PFSK-1 (cell line): ENCODE results near the gene PTPRN2.

Experiments
- FOXP2 ChIP-seq: optimal IDR thresholded peaks from 2 replicates; pipeline ENCODE3; 2011; ENCODE audit warnings: borderline replicate concordance, control low read depth, inconsistent platforms; ENCODE audit not compliant: insufficient read depth; ENCODE audit errors: extremely low read length, extremely low read depth
- POLR2AphosphoS5 ChIP-seq: IDR thresholded peaks from 2 replicates; pipeline ENCODE4 v1.6.1; 2012; ENCODE audit warnings: low read depth, mild to moderate bottlenecking, control low read depth, low read length, moderate library complexity
- SIN3A ChIP-seq: IDR thresholded peaks from 2 replicates; pipeline ENCODE4 v1.6.1; 2012; ENCODE audit warnings: mild to moderate bottlenecking, low read length, moderate library complexity, borderline replicate concordance; ENCODE audit not compliant: insufficient read depth
- TAF1 ChIP-seq: IDR thresholded peaks from 2 replicates; pipeline ENCODE4 v1.6.1; 2012; ENCODE audit warnings: low read length, control low read depth, borderline replicate concordance; ENCODE audit not compliant: insufficient read depth
- TF ChIP-seq, protein P1 (sequence below), 2 experiments: IDR thresholded peaks; 2 replicates each; pipeline versions ENCODE4 v1.6.1 to v1.8.0; 2011 to 2012; ENCODE audit warnings: low read depth in 2 of 2, low read length in 2 of 2, control low read depth in 1 of 2, inconsistent platforms in 1 of 2, mild to moderate bottlenecking in 1 of 2, moderate library complexity in 1 of 2; ENCODE audit not compliant: insufficient read depth in 1 of 2

Gene PTPRN2

DNA sequence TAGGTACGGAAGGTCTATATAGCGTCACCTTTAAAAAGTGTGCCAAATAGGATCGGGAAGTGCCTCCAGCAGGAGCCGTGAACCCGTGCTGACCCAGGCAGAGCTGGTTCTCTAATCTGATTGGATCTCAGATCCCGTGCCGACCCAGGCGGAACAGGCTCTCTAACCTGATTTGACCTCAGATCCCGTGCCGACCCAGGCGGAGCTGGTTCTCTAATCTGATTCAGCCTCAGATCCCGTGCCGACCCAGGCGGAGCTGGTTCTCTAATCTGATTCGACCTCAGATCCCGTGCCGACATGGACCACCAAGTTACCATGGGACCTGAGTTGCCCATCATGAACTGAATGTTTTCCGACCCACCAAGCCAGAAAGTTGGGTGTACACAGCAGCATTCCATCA lies 463.9 kb downstream of the PTPRN2 start:
- TF ChIP-seq TAF1, result no peak
- no peak for TF ChIP-seq SIN3A
- TF ChIP-seq, protein P1, sequence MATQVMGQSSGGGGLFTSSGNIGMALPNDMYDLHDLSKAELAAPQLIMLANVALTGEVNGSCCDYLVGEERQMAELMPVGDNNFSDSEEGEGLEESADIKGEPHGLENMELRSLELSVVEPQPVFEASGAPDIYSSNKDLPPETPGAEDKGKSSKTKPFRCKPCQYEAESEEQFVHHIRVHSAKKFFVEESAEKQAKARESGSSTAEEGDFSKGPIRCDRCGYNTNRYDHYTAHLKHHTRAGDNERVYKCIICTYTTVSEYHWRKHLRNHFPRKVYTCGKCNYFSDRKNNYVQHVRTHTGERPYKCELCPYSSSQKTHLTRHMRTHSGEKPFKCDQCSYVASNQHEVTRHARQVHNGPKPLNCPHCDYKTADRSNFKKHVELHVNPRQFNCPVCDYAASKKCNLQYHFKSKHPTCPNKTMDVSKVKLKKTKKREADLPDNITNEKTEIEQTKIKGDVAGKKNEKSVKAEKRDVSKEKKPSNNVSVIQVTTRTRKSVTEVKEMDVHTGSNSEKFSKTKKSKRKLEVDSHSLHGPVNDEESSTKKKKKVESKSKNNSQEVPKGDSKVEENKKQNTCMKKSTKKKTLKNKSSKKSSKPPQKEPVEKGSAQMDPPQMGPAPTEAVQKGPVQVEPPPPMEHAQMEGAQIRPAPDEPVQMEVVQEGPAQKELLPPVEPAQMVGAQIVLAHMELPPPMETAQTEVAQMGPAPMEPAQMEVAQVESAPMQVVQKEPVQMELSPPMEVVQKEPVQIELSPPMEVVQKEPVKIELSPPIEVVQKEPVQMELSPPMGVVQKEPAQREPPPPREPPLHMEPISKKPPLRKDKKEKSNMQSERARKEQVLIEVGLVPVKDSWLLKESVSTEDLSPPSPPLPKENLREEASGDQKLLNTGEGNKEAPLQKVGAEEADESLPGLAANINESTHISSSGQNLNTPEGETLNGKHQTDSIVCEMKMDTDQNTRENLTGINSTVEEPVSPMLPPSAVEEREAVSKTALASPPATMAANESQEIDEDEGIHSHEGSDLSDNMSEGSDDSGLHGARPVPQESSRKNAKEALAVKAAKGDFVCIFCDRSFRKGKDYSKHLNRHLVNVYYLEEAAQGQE (IDR thresholded peaks at IDR 0.05; ENCODE audit: insufficient read depth in 1 of 2, low read depth in 2 of 2, low read length in 2 of 2), result no peak
- no peak for TF ChIP-seq POLR2AphosphoS5
- TF ChIP-seq FOXP2, result no peak

DNA sequence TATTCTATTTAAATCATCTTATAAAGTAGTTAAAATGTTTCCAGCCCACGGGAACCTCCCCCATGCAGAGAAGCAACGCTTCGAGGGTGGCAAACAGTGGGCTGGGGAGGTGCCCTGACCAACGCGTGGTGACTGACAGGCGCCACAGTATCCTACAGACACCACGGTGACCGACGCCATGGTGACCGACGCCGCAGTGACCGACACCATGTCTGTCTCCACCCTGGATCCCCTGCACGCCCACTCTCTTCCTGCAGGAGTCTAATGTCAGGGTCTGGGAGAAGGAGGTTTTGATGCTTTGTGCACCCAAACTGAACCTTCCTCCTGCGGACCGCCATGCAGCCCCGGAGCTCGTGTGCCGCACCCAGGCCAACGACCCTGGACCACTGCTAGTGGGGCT lies 464.4 kb downstream of the PTPRN2 start:
- TF ChIP-seq, protein P1 (IDR thresholded peaks at IDR 0.05; ENCODE audit: insufficient read depth in 1 of 2, low read depth in 2 of 2, low read length in 2 of 2), result no peak
- TF ChIP-seq SIN3A, result no peak
- TF ChIP-seq TAF1, result no peak
- no peak for TF ChIP-seq POLR2AphosphoS5
- TF ChIP-seq FOXP2, result no peak

DNA sequence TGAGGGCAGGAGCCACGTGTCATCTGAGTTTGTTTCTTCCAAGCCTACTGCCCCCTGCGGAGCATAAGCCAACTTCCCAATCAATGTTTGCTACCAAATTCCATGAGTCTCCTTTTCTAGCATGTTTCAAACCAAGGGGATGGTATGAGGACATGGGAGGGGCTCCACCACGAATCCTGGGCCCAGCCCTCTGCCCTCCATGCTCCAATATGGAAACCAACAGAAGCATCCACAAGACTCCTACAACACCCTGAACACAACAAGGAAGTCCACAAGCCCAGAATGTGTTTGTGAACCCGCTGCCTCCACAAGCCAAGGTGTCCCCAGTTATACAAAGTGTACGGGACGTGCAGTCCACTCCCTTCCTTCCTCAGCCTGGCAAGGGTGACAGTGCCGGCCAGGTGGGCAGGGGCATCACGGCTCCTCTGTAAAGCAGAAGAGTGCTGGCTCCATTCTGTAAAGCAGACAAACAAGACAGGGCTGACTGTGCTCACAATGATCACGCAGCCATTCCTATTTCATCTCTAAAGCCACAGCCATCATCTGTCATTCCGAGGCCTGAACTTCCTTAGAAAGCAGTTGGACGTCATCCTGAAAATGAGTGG lies 466.1 kb downstream of the PTPRN2 start:
- TF ChIP-seq FOXP2 (no peak), POLR2AphosphoS5 (no peak), SIN3A (no peak), TAF1 (no peak)
- TF ChIP-seq, protein P1 (IDR thresholded peaks at IDR 0.05; ENCODE audit: insufficient read depth in 1 of 2, low read depth in 2 of 2, low read length in 2 of 2), result no peak

DNA sequence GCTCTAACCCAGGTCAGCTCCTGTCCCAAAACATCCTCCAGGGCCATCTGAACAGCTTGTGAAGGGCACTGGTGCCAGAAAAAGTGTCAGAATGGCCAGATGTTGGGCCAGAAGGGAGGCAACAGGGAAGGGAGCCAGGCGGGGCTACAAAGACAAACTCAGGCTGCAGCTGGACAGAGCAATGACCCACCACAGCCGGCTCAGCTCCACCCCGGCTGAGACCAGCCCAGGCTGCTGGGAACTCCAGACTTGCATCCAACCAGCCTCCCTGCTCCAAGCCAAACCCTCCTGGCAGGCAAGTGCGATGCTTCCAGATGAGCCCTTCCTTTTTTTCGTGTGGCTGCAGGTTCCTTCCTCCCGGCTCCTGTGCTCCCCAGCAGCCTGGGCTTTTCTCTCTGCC lies 466.9 kb downstream of the PTPRN2 start:
- TF ChIP-seq SIN3A (no peak), FOXP2 (no peak), POLR2AphosphoS5 (no peak), TAF1 (no peak)
- TF ChIP-seq, protein P1 (IDR thresholded peaks at IDR 0.05; ENCODE audit: insufficient read depth in 1 of 2, low read depth in 2 of 2, low read length in 2 of 2), result no peak

DNA sequence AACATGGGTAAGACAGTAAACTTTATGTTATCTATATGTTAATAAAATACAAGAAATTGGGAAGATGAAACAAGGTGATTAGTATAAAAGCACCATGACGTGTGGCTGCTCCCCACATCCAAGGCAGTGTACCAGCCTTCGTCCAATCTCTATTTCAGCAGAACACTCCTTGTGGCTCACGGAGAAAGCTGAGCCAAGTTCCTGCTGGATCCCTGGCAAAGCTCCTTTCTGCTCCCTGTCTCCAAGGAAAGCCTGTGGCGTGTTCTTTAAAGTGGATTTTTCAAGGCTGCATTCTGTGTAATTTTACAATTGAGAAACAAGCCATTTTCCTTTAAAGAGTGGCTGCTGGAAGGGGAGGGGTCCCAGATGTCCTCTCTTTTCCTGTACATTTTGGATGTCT lies 467.3 kb downstream of the PTPRN2 start:
- TF ChIP-seq POLR2AphosphoS5, result no peak
- TF ChIP-seq, protein P1 (IDR thresholded peaks at IDR 0.05; ENCODE audit: insufficient read depth in 1 of 2, low read depth in 2 of 2, low read length in 2 of 2), result no peak
- no peak for TF ChIP-seq SIN3A
- no peak for TF ChIP-seq TAF1
- TF ChIP-seq FOXP2, result no peak
